Keratinocyte (primary cell): ENCODE measurements around the gene C19orf85. TPM values are rescaled to one million over a fixed set of nuclear protein-coding genes. Genes with fewer than 3 reads are reported as not detected.
"Not testable (repeated sequence)": the region's sequence is repeated elsewhere in the genome, so short reads cannot be mapped to it uniquely, and the experiment has no call there.

ENCODE experiments used
- DNase-seq: peaks from one replicate; pipeline ENCODE4 v3.0.0-alpha.2; 2011; ENCODE audit warnings: low read depth, missing footprints, low spot score
- FAIRE-seq: peaks from 2 replicates; lab custom pipeline; 2011; peaks lifted over from hg19 to GRCh38; lab: Jason Lieb, UNC
- H2AFZ ChIP-seq: 2 replicates; pipeline ENCODE4 v1.6.0; 2012; ENCODE audit warnings: low read length, control low read depth, inconsistent platforms; ENCODE audit not compliant: control insufficient read depth
- H3K27ac ChIP-seq: 2 replicates; pipeline ENCODE4 v1.5.1; 2011; ENCODE audit warnings: low read length; ENCODE audit not compliant: control insufficient read depth, insufficient read depth
- H3K27me3 ChIP-seq: 3 replicates; pipeline ENCODE4 v1.6.0; 2011; ENCODE audit warnings: low read length; ENCODE audit not compliant: control insufficient read depth, insufficient read depth; ENCODE audit errors: extremely low read depth
- H3K36me3 ChIP-seq, 2 experiments: 2 replicates in 1 of 2; 3 replicates in 1 of 2; pipeline ENCODE4 v1.5.1; 2011; ENCODE audit warnings: low read length in 2 of 2, mild to moderate bottlenecking in 1 of 2; ENCODE audit not compliant: control insufficient read depth in 2 of 2, insufficient read depth in 2 of 2; ENCODE audit errors: extremely low read depth in 1 of 2
- H3K4me1 ChIP-seq: 3 replicates; pipeline ENCODE4 v1.5.1; 2011; ENCODE audit warnings: low read length; ENCODE audit not compliant: control insufficient read depth, insufficient read depth; ENCODE audit errors: extremely low read depth
- H3K4me2 ChIP-seq: 3 replicates; pipeline ENCODE4 v1.6.0; 2011; ENCODE audit warnings: low read depth, low read length; ENCODE audit not compliant: control insufficient read depth, insufficient read depth; ENCODE audit errors: extremely low read depth
- H3K4me3 ChIP-seq, 3 experiments: fragments of 200-600 bp in 1 of 3; sonication (generic) in 1 of 3; 2 replicates in 2 of 3; 3 replicates in 1 of 3; pipeline ENCODE4 v1.5.1; 2011 to 2016; ENCODE audit warnings: low read length in 3 of 3, mild to moderate bottlenecking in 3 of 3, control low read depth in 2 of 3, inconsistent platforms in 1 of 3, low read depth in 1 of 3, mixed read lengths in 1 of 3, mixed run types in 1 of 3, moderate library complexity in 1 of 3; ENCODE audit not compliant: control insufficient read depth in 2 of 3, insufficient read depth in 2 of 3; ENCODE audit errors: extremely low read depth in 1 of 3
- H3K79me2 ChIP-seq: 2 replicates; pipeline ENCODE4 v1.6.0; 2012; ENCODE audit warnings: low read length; ENCODE audit not compliant: control insufficient read depth, insufficient read depth
- H3K9ac ChIP-seq: 3 replicates; pipeline ENCODE4 v1.6.0; 2011; ENCODE audit warnings: low read length; ENCODE audit not compliant: control insufficient read depth, insufficient read depth; ENCODE audit errors: extremely low read depth
- H3K9me1 ChIP-seq: 3 replicates; pipeline ENCODE4 v1.6.0; 2011; ENCODE audit warnings: low read length; ENCODE audit not compliant: control insufficient read depth, insufficient read depth; ENCODE audit errors: extremely low read depth
- H3K9me3 ChIP-seq: 2 replicates; pipeline ENCODE4 v1.5.1; 2012; ENCODE audit warnings: low read depth, low read length; ENCODE audit not compliant: control insufficient read depth
- H4K20me1 ChIP-seq: 3 replicates; pipeline ENCODE4 v1.6.0; 2011; ENCODE audit warnings: low read length; ENCODE audit not compliant: control insufficient read depth, insufficient read depth; ENCODE audit errors: extremely low read depth
- CTCF ChIP-seq, 3 experiments: IDR thresholded peaks in 1 of 3; conservative IDR thresholded peaks in 1 of 3; optimal IDR thresholded peaks in 1 of 3; 2 replicates in 2 of 3; 3 replicates in 1 of 3; pipeline versions ENCODE3 to v1.5.1; 2011; ENCODE audit warnings: low read length in 3 of 3, mild to moderate bottlenecking in 3 of 3, moderate library complexity in 2 of 3, control low read depth in 1 of 3, inconsistent platforms in 1 of 3; ENCODE audit not compliant: insufficient read depth in 2 of 3; ENCODE audit errors: extremely low read depth in 1 of 3
- EZH2 ChIP-seq: IDR thresholded peaks from one replicate; pipeline ENCODE4 v1.6.1; 2012; ENCODE audit warnings: inconsistent platforms, mild to moderate bottlenecking, low read length, moderate library complexity
- dilution Hi-C: fragments of 300-500 bp; cut with MboI; formaldehyde crosslinking; loops from one replicate; pipeline ENCODE4 v1.7.0; 2020; ENCODE audit warnings: low sequenced_read_pairs; ENCODE audit not compliant: extremely low pct_ligation_motif_present
- polyA plus RNA-seq, 5 experiments: library from polyadenylated mRNA; depleted of rRNA in 3 of 5; stranded (reverse) in 3 of 5; stranded (forward) in 1 of 5; unstranded in 1 of 5; fragments of >200 nt; gene quantifications; 1 replicate in 1 of 5; 2 replicates in 3 of 5; 3 replicates in 1 of 5; pipeline versions ENCODE4 v1.2.1 to v1.2.3, GENCODE V29; 2011 to 2012; ENCODE audit warnings: missing spikeins in 2 of 5, low read depth in 1 of 5, low replicate concordance in 1 of 5

Gene C19orf85
- polyA plus RNA-seq, 1 donor (not counting 4 experiments of a cell fraction or from before 2014, with no cell fraction given) = not detected

GRCh38 chr19:55498246-55498840 is 33.8 kb upstream of the C19orf85 start:
- Histone ChIP-seq H2AFZ (no peak overlapping the region), H4K20me1 (no peaks in the 10 kb centered on the region), H3K27ac (no peak overlapping the region), H3K36me3 (no peaks in the 10 kb centered on the region), H3K9ac (no peak overlapping the region), H3K79me2 (no peaks in the 10 kb centered on the region), H3K27me3 (peaks cover 23% of the 10 kb centered on the region), H3K9me1 (no peaks in the 10 kb centered on the region), H3K4me2 (no peak overlapping the region), H3K9me3 (no peaks in the 10 kb centered on the region), H3K4me1 (no peaks in the 10 kb centered on the region), H3K4me3 (no peak overlapping the region)
- dilution Hi-C loops = no loop called here
- TF ChIP-seq CTCF (optimal IDR thresholded peaks at IDR 0.05 in 1 of 3, IDR thresholded peaks at IDR 0.05 in 1 of 3, conservative IDR thresholded peaks at IDR 0.05 in 1 of 3; ENCODE audit: extremely low read depth in 1 of 3, insufficient read depth in 2 of 3, low read length in 3 of 3) (no peak), EZH2 (no peak)
- DNase-seq (no peak), FAIRE-seq (no peak)

- H3K79me2 ChIP-seq = no peaks in the 10 kb centered on the region
Measured at GRCh38 chr19:55497763-55498162, 33.2 kb upstream of the C19orf85 start.

DNA sequence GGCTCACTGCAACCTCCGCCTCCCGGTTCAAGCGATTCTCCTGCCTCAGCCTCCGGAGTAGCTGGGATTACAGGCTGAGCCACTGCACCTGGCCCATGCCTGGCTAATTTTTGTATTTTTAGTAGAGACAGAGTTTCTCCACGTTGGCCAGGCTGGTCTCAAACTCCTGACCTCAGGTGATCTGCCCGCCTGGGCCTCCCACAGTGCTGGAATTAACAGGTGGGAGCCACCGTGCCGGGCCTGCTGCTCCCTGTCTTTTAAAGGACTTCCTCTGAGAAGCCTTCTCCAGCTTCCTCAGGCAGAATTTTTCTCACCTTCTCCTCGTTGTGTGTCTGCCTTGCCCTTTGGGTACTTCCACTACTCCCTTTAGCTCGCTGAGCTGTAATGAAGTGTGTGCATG is 32.3 kb upstream of the C19orf85 start:
- H4K20me1 ChIP-seq, H3K4me2 ChIP-seq, H3K36me3 ChIP-seq, H3K4me3 ChIP-seq, H3K4me1 ChIP-seq, DNase-seq, dilution Hi-C loops, FAIRE-seq, H3K27ac ChIP-seq, H3K9ac ChIP-seq, H3K79me2 ChIP-seq, H2AFZ ChIP-seq, H3K9me3 ChIP-seq, H3K9me1 ChIP-seq: not testable (repeated sequence)
- H3K27me3 ChIP-seq = peaks cover 38% of the 10 kb centered on the region

More at GRCh38 chr19:55497763-55498162, 33.2 kb upstream of the C19orf85 start:
- Histone ChIP-seq H3K27me3 (peaks cover 29% of the 10 kb centered on the region), H4K20me1 (no peaks in the 10 kb centered on the region), H3K4me1 (no peaks in the 10 kb centered on the region), H3K9me1 (no peaks in the 10 kb centered on the region), H3K27ac (no peak overlapping the region), H3K9ac (no peak overlapping the region), H3K9me3 (no peaks in the 10 kb centered on the region), H3K36me3 (no peaks in the 10 kb centered on the region), H3K4me3 (no peak overlapping the region), H2AFZ (no peak overlapping the region), H3K4me2 (no peak overlapping the region)
- DNase-seq (no peak), FAIRE-seq (no peak)
- dilution Hi-C loops = no loop called here
- TF ChIP-seq EZH2 = no peak
- no peak for TF ChIP-seq CTCF (optimal IDR thresholded peaks at IDR 0.05 in 1 of 3, IDR thresholded peaks at IDR 0.05 in 1 of 3, conservative IDR thresholded peaks at IDR 0.05 in 1 of 3; ENCODE audit: extremely low read depth in 1 of 3, insufficient read depth in 2 of 3, low read length in 3 of 3)
